Measurements from ENCODE around the gene ELF5. TPM values are rescaled to one million over a fixed set of nuclear protein-coding genes. Genes with fewer than 3 reads are reported as not detected.

ELF5 gene
- total and polyA plus RNA-seq, 2 of the 8 experiments (the other 6 are each of a cell fraction or from before 2014, with no cell fraction given) = not detected

- no peak for TF ChIP-seq CTCF (IDR thresholded peaks at IDR 0.05; ENCODE audit: control extremely low read depth in 1 of 3, insufficient read depth in 1 of 3, low read depth in 1 of 3, low read length in 3 of 3)
Observed at GRCh38 chr11:34447044-34447443, 66.5 kb downstream of the ELF5 start (continued).

Measured in H1 (cell line).